ENCODE measurements around the gene HP. TPM values are rescaled to one million over a fixed set of nuclear protein-coding genes. Genes with fewer than 3 reads are reported as not detected.

HP gene
- total and polyA plus RNA-seq, 2 of the 8 experiments (the other 6 are each of a cell fraction or from before 2014, with no cell fraction given): not detected

- Histone ChIP-seq H4K91ac (replicated peaks; ENCODE audit: insufficient read length, low read length) (no peak overlapping the region), H2AK5ac (ENCODE audit: low read depth, low read length) (no peak overlapping the region), H3K36me3 (ENCODE audit: control insufficient read depth in 2 of 4, insufficient read depth in 4 of 4, low read length in 3 of 4) (peaks cover 0 to 11% (median 3%) of the 10 kb centered on the region in 4 experiments; a peak in 4 of 8 replicates), H3K79me1 (ENCODE audit: low read depth, low read length) (no peaks in the 10 kb centered on the region), H3K4me3 (ENCODE audit: extremely low read depth in 1 of 4, insufficient read depth in 2 of 4, low read depth in 3 of 4, low read length in 4 of 4) (no peak overlapping the region), H4K20me1 (replicated peaks in 1 of 2; ENCODE audit: control insufficient read depth in 1 of 2, insufficient read depth in 2 of 2, low read length in 2 of 2) (no peaks in the 10 kb centered on the region), H2AFZ (ENCODE audit: low read length) (no peak overlapping the region), H3K56ac (replicated peaks; ENCODE audit: insufficient read length, low read depth, low read length) (no peak overlapping the region), H4K5ac (ENCODE audit: insufficient read length, low read depth, low read length) (no peak overlapping the region), H3K27me3 (replicated peaks in 1 of 4; ENCODE audit: control insufficient read depth in 3 of 4, extremely low read depth in 1 of 4, insufficient read depth in 3 of 4, low read length in 3 of 4) (no peaks in the 10 kb centered on the region), H3K4ac (replicated peaks; ENCODE audit: insufficient read length, low read depth, low read length) (no peak overlapping the region), H4K8ac (ENCODE audit: extremely low read depth, insufficient read depth, low read length) (no peak overlapping the region), H3K18ac (ENCODE audit: extremely low read depth, low read length) (no peak overlapping the region), H3K23me2 (ENCODE audit: low read depth, low read length) (no peaks in the 10 kb centered on the region), H3K23ac (ENCODE audit: insufficient read length) (no peak overlapping the region), H3K79me2 (ENCODE audit: control insufficient read depth in 1 of 2, insufficient read depth in 2 of 2, low read length in 2 of 2) (no peaks in the 10 kb centered on the region), H2BK12ac (ENCODE audit: low read depth, low read length) (no peak overlapping the region), H2BK120ac (replicated peaks; ENCODE audit: low read depth, low read length) (no peak overlapping the region), H2BK5ac (ENCODE audit: low read depth, low read length) (no peak overlapping the region), H3K4me1 (replicated peaks in 1 of 4; ENCODE audit: control insufficient read depth in 3 of 4, insufficient read depth in 4 of 4, low read length in 3 of 4) (no peaks in the 10 kb centered on the region; a peak in 1 of 7 replicates), H2BK20ac (ENCODE audit: low read length) (no peak overlapping the region), H3K27ac (ENCODE audit: low read depth, low read length) (no peak overlapping the region), H3K9ac (replicated peaks in 1 of 4; ENCODE audit: extremely low read depth in 1 of 4, low read depth in 3 of 4, low read length in 3 of 4) (no peak overlapping the region), H2BK15ac (ENCODE audit: low read length) (no peak overlapping the region), H3K4me2 (ENCODE audit: insufficient read depth in 1 of 2, low read depth in 2 of 2, low read length in 2 of 2) (no peak overlapping the region), H3K14ac (ENCODE audit: insufficient read length) (no peak overlapping the region), H3K9me3 (ENCODE audit: insufficient read depth in 2 of 2, low read depth in 1 of 2, low read length in 1 of 2) (no peaks in the 10 kb centered on the region)
- CTCF ChIA-PET (ENCODE audit: partially characterized antibody): interaction anchor here (3.2 kb wide), 1 partner anchor 8 kb away, joined by 22 read pairs; no protein-coding TSS in a partner anchor
- no peak for TF ChIP-seq BACH1 (IDR thresholded peaks at IDR 0.05; ENCODE audit: low read length)
- TF ChIP-seq RAD21 (IDR thresholded peaks at IDR 0.05 in 1 of 2, conservative IDR thresholded peaks at IDR 0.05 in 1 of 2; ENCODE audit: low read depth in 2 of 2, low read length in 2 of 2): no peak
- TF ChIP-seq RXRA (IDR thresholded peaks at IDR 0.05; ENCODE audit: insufficient read depth, low read depth, low read length): no peak
- no peak for TF ChIP-seq CTBP2 (IDR thresholded peaks at IDR 0.05; ENCODE audit: borderline replicate concordance, insufficient read depth, insufficient read length, low read length)
- no peak for TF ChIP-seq RNF2 (IDR thresholded peaks at IDR 0.05; ENCODE audit: borderline replicate concordance, low read depth, low read length, missing control alignments, poor library complexity, severe bottlenecking)
- no peak for FAIRE-seq
- 90% methylated on average over 7 of the region's 7 CpGs; no CpG with 5 or more reads in 1 of the 2 experiments for WGBS, 2 experiments (ENCODE audit: extremely low coverage in 1 of 2, insufficient coverage in 1 of 2, insufficient read length in 1 of 2, insufficient replicate concordance in 2 of 2, low coverage in 1 of 2, low lambda C conversion rate in 2 of 2, missing lambda C conversion rate in 1 of 2)
- POLR2A ChIA-PET (ENCODE audit: partially characterized antibody): no interaction called here
- DNase-seq (ENCODE audit: low read depth in 1 of 2, low spot score in 2 of 2): no peak
Observed at GRCh38 chr16:72029567-72030271, 24.6 kb upstream of the HP start.

Measured in H1 (cell line).